ENCODE measurements around the gene ASB16.
"Not testable (repeated sequence)": the region's sequence is repeated elsewhere in the genome, so short reads cannot be mapped to it uniquely, and the experiment has no call there.

ASB16 gene

GRCh38 chr17:44147812-44148211 is 22.7 kb upstream of the ASB16 start:
- no peak for DNase-seq (ENCODE audit: low spot score)

- not testable (repeated sequence) for DNase-seq (ENCODE audit: low spot score)
These were observed 21.4 kb upstream of the ASB16 start for GRCh38 chr17:44149066-44149465.

- DNase-seq (ENCODE audit: low spot score), result peak; percentile 49
These were observed 20.7 kb upstream of the ASB16 start for GRCh38 chr17:44149750-44150329.

- DNase-seq (ENCODE audit: low spot score), result no peak
These were observed 17.6 kb upstream of the ASB16 start for GRCh38 chr17:44152875-44153274.

- DNase-seq (ENCODE audit: low spot score), result peak; percentile 33
These were observed 15.0 kb upstream of the ASB16 start for GRCh38 chr17:44155488-44155887.

GRCh38 chr17:44159519-44160210 is 10.8 kb upstream of the ASB16 start:
- DNase-seq (ENCODE audit: low spot score), result no peak

GRCh38 chr17:44164476-44164875 is 6.0 kb upstream of the ASB16 start:
- no peak for DNase-seq (ENCODE audit: low spot score)

GRCh38 chr17:44167181-44167861 is 3.2 kb upstream of the ASB16 start:
- no peak for DNase-seq (ENCODE audit: low spot score)

GRCh38 chr17:44170135-44170498 is 387 bp upstream of the ASB16 start:
- no peak for DNase-seq (ENCODE audit: low spot score)

- no peak for DNase-seq (ENCODE audit: low spot score)
These were observed 1.5 kb downstream of the ASB16 start for GRCh38 chr17:44171931-44172455.

- no peak for DNase-seq (ENCODE audit: low spot score)
These were observed 3.9 kb downstream of the ASB16 start for GRCh38 chr17:44174427-44174826.

- no peak for DNase-seq (ENCODE audit: low spot score)
These were observed 5.8 kb downstream of the ASB16 start for GRCh38 chr17:44176257-44176656.

GRCh38 chr17:44176671-44177501 is 6.4 kb downstream of the ASB16 start:
- DNase-seq (ENCODE audit: low spot score), result no peak

GRCh38 chr17:44177640-44178039 is 7.1 kb downstream of the ASB16 start:
- no peak for DNase-seq (ENCODE audit: low spot score)

- DNase-seq (ENCODE audit: low spot score), result no peak
These were observed 7.6 kb downstream of the ASB16 start for GRCh38 chr17:44178133-44178532.

GRCh38 chr17:44183024-44183423 is 12.5 kb downstream of the ASB16 start:
- DNase-seq (ENCODE audit: low spot score), result no peak

GRCh38 chr17:44184212-44184810 is 13.8 kb downstream of the ASB16 start:
- DNase-seq (ENCODE audit: low spot score), result no peak

GRCh38 chr17:44186307-44187130 is 16.0 kb downstream of the ASB16 start, which contains the start of gene TMUB2:
TMUB2 (plus strand) TSS chr17:44186972; CDS start chr17:44187709, 737 bp downstream.
- DNase-seq (ENCODE audit: low spot score), result peak; percentile 100

- peak; percentile 90 for DNase-seq (ENCODE audit: low spot score)
These were observed 16.8 kb downstream of the ASB16 start for GRCh38 chr17:44187131-44187899.
